ENCODE measurements around the gene RREB1.
A peak's percentile ranks its signal among the peaks of the same experiment; 100 is the strongest.

RREB1 gene

GRCh38 chr6:7170117-7170732 lies 62.5 kb downstream of the RREB1 start:
- Histone ChIP-seq H3K27me3 (ENCODE audit: insufficient read depth, poor library complexity, severe bottlenecking) (no peaks in the 10 kb centered on the region), H3K4me3 (replicated peaks; ENCODE audit: insufficient read depth, low read length) (no peak overlapping the region), H3K27ac (replicated peaks) (peak overlapping the region; percentile 34)
- DNase-seq (ENCODE audit: low read depth in 1 of 2, low spot score in 1 of 2), result no peak
- TF ChIP-seq CTCF (IDR thresholded peaks at IDR 0.05; ENCODE audit: insufficient read depth, low read length), result no peak
- TF ChIP-seq POLR2AphosphoS5 (IDR thresholded peaks at IDR 0.05; ENCODE audit: low read depth), result no peak
- TF ChIP-seq SPI1 (IDR thresholded peaks at IDR 0.05; ENCODE audit: borderline replicate concordance, low read depth), result no peak

- H3K27me3 ChIP-seq (ENCODE audit: insufficient read depth, poor library complexity, severe bottlenecking), result no peaks in the 10 kb centered on the region
- no peak for DNase-seq (ENCODE audit: low read depth in 1 of 2, low spot score in 1 of 2)
- H3K4me3 ChIP-seq (replicated peaks; ENCODE audit: insufficient read depth, low read length), result no peak overlapping the region
- TF ChIP-seq POLR2AphosphoS5 (IDR thresholded peaks at IDR 0.05; ENCODE audit: low read depth) (peak; percentile 32; the same call in 1 of the 2 replicates), CTCF (IDR thresholded peaks at IDR 0.05; ENCODE audit: insufficient read depth, low read length) (no peak)
- H3K27ac ChIP-seq (replicated peaks), result no peak overlapping the region
Measured at GRCh38 chr6:7171119-7171518, 63.4 kb downstream of the RREB1 start.

- Histone ChIP-seq H3K27ac (replicated peaks) (no peak overlapping the region), H3K27me3 (ENCODE audit: insufficient read depth, poor library complexity, severe bottlenecking) (no peaks in the 10 kb centered on the region), H3K4me3 (replicated peaks; ENCODE audit: insufficient read depth, low read length) (no peak overlapping the region)
- no peak for DNase-seq (ENCODE audit: low read depth in 1 of 2, low spot score in 1 of 2)
- TF ChIP-seq CTCF (IDR thresholded peaks at IDR 0.05; ENCODE audit: insufficient read depth, low read length) (no peak), POLR2AphosphoS5 (IDR thresholded peaks at IDR 0.05; ENCODE audit: low read depth) (no peak), SPI1 (IDR thresholded peaks at IDR 0.05; ENCODE audit: borderline replicate concordance, low read depth) (no peak), REST (IDR thresholded peaks at IDR 0.05; ENCODE audit: insufficient replicate concordance, low read depth) (no peak), GABPA (IDR thresholded peaks at IDR 0.05; ENCODE audit: low read depth) (no peak)
Measured at GRCh38 chr6:7171733-7172132, 64.0 kb downstream of the RREB1 start.

GRCh38 chr6:7172649-7173048 lies 64.9 kb downstream of the RREB1 start:
- TF ChIP-seq CTCF (IDR thresholded peaks at IDR 0.05; ENCODE audit: insufficient read depth, low read length), result no peak
- TF ChIP-seq POLR2AphosphoS5 (IDR thresholded peaks at IDR 0.05; ENCODE audit: low read depth), result no peak
- no peak for TF ChIP-seq GABPA (IDR thresholded peaks at IDR 0.05; ENCODE audit: low read depth)
- no peak for TF ChIP-seq REST (IDR thresholded peaks at IDR 0.05; ENCODE audit: insufficient replicate concordance, low read depth)
- Histone ChIP-seq H3K27ac (replicated peaks) (peak overlapping the region; percentile 12; the same call in 1 of the 2 replicates), H3K27me3 (ENCODE audit: insufficient read depth, poor library complexity, severe bottlenecking) (no peaks in the 10 kb centered on the region), H3K4me3 (replicated peaks; ENCODE audit: insufficient read depth, low read length) (no peak overlapping the region)
- DNase-seq (ENCODE audit: low read depth in 1 of 2, low spot score in 1 of 2), result no peak
